Panc1 (cell line): ENCODE results near the gene TMEM150B.

Experiments
- CTCF ChIP-seq: fragments of 450-650 bp; IDR thresholded peaks from 2 replicates; pipeline ENCODE4 v1.5.1; 2017; ENCODE audit warnings: mild to moderate bottlenecking
- POLR2AphosphoS5 ChIP-seq: IDR thresholded peaks from 2 replicates; pipeline ENCODE4 v1.6.1; 2012; ENCODE audit warnings: mild to moderate bottlenecking, low read depth, low read length, moderate library complexity
- REST ChIP-seq, 2 experiments: IDR thresholded peaks; 2 replicates each; pipeline ENCODE4 v1.6.1; 2011 to 2012; ENCODE audit warnings: low read depth in 2 of 2, control low read depth in 1 of 2, low read length in 1 of 2, mild to moderate bottlenecking in 1 of 2, moderate library complexity in 1 of 2; ENCODE audit not compliant: insufficient read depth in 1 of 2
- SIN3A ChIP-seq: IDR thresholded peaks from 2 replicates; pipeline ENCODE4 v1.6.1; 2012; ENCODE audit warnings: low read depth, mild to moderate bottlenecking, low read length, moderate library complexity, borderline replicate concordance; ENCODE audit not compliant: insufficient read depth
- TCF7L2 ChIP-seq: IDR thresholded peaks from 2 replicates; pipeline ENCODE4 v1.6.1; 2011; ENCODE audit warnings: mild to moderate bottlenecking, low read depth, low read length, inconsistent platforms

- no peak for TF ChIP-seq REST (IDR thresholded peaks at IDR 0.05; ENCODE audit: insufficient read depth in 1 of 2, low read depth in 2 of 2, low read length in 1 of 2)
- no peak for TF ChIP-seq TCF7L2
- TF ChIP-seq POLR2AphosphoS5, result no peak
- no peak for TF ChIP-seq CTCF
- TF ChIP-seq SIN3A, result no peak
Observed at GRCh38 chr19:55366790-55367189, 41.6 kb upstream of the TMEM150B start.
